ENCODE results near the gene TMEM260.
"Not testable (repeated sequence)": the region's sequence is repeated elsewhere in the genome, so short reads cannot be mapped to it uniquely, and the experiment has no call there.

Gene TMEM260

DNA sequence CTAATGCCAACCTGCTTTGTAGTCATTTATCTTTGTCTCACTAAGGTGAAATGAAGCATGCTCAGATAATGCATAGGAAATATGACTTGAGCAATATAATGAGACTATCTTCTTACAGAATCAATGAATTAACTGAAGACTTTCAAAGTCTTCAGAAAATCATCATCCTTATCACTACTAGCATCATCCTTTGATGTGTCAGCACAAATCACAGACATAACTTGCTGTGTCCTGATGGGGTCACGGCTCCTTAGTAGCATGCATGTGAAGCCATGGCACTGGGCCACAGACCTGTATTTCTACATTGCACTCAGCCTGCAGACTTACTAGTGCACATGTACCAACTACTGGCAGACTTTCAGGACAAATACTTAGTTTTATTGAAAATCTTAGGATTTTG, 18.9 kb downstream of the TMEM260 start:
- Histone ChIP-seq H3K9ac (ENCODE audit: low read length) (no peak overlapping the region), H3K4ac (ENCODE audit: low read depth, low read length) (no peak overlapping the region)

DNA sequence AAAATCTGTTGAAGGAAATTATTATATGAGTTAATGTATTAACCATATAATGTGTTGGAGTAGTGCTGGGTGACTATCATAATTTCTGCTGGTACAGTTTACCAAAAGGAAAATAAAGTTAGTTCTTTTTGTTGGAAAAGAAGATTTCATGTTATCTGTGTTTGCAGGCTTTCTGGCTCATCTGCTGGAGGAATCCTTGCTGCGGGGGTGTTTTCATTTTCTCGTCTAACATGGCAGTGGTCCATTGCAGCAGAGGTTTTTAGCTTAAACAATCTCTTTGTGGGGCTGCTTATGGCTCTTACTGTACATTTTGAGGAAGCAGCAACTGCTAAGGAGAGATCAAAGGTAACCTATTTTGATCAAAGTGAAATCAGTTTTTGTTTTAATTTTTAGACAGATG, 24.1 kb downstream of the TMEM260 start:
- H3K9ac ChIP-seq (ENCODE audit: low read length): no peak overlapping the region
- H3K23ac ChIP-seq (ENCODE audit: low read length): no peak overlapping the region

More for the DNA sequence above, 18.9 kb downstream of the TMEM260 start:
- Histone ChIP-seq H2BK5ac (ENCODE audit: low read length) (no peak overlapping the region), H3K18ac (ENCODE audit: low read length) (no peak overlapping the region), H3K4me3 (ENCODE audit: low read length) (no peak overlapping the region), H3K23ac (ENCODE audit: low read length) (no peak overlapping the region), H4K8ac (ENCODE audit: low read depth, low read length) (no peak overlapping the region), H2BK120ac (ENCODE audit: low read depth, low read length) (no peak overlapping the region), H3K27me3 (ENCODE audit: insufficient read depth, low read length, poor library complexity) (no peaks in the 10 kb centered on the region), H2BK15ac (replicated peaks; ENCODE audit: low read depth) (no peak overlapping the region), H3K56ac (ENCODE audit: low read length) (no peak overlapping the region), H3K36me3 (ENCODE audit: control insufficient read depth, insufficient read depth, low read length) (no peaks in the 10 kb centered on the region), H3K4me2 (ENCODE audit: low read length) (no peak overlapping the region), H4K5ac (ENCODE audit: low read length) (no peak overlapping the region), H3K79me2 (ENCODE audit: control insufficient read depth, insufficient read depth, low read length) (no peaks in the 10 kb centered on the region), H3K79me1 (ENCODE audit: low read length) (no peaks in the 10 kb centered on the region), H2AK5ac (ENCODE audit: low read length) (no peak overlapping the region), H3K27ac (ENCODE audit: low read depth, low read length) (no peak overlapping the region), H3K4me1 (ENCODE audit: control insufficient read depth, low read depth, low read length) (no peaks in the 10 kb centered on the region)
- no peak for DNase-seq
- no CpG with 5 or more reads among the region's 1 CpG for WGBS (ENCODE audit: extremely low coverage, insufficient coverage, low lambda C conversion rate)

DNA sequence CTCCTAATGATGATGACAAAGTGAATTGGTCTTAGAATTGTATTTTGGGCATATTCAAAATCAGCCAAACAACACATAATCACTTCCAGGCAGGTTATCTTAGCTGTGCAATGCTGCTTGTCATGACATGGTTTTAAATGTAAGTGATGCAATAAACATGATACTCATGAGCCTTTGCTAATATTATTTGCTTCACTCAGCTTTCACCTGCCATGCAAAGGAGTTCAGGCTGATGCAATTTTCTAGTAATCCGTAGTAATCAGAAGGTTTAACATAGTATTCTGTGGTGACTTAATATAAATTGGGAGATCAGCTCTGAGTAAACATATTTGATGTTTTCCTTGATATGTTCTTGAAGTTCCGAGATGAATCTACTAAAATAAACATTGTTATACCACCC, 29.1 kb downstream of the TMEM260 start:
- Histone ChIP-seq H3K36me3 (ENCODE audit: control insufficient read depth, insufficient read depth, low read length) (no peaks in the 10 kb centered on the region), H3K23ac (ENCODE audit: low read length) (no peak overlapping the region), H3K56ac (ENCODE audit: low read length) (no peak overlapping the region), H4K5ac (ENCODE audit: low read length) (no peak overlapping the region), H3K27ac (ENCODE audit: low read depth, low read length) (no peak overlapping the region), H3K27me3 (ENCODE audit: insufficient read depth, low read length, poor library complexity) (no peaks in the 10 kb centered on the region), H3K9ac (ENCODE audit: low read length) (no peak overlapping the region), H3K79me2 (ENCODE audit: control insufficient read depth, insufficient read depth, low read length) (no peaks in the 10 kb centered on the region), H3K4me1 (ENCODE audit: control insufficient read depth, low read depth, low read length) (no peaks in the 10 kb centered on the region), H3K18ac (ENCODE audit: low read length) (no peak overlapping the region), H2BK5ac (ENCODE audit: low read length) (no peak overlapping the region), H3K4ac (ENCODE audit: low read depth, low read length) (no peak overlapping the region), H4K8ac (ENCODE audit: low read depth, low read length) (no peak overlapping the region), H2BK120ac (ENCODE audit: low read depth, low read length) (no peak overlapping the region), H2AK5ac (ENCODE audit: low read length) (no peak overlapping the region), H3K79me1 (ENCODE audit: low read length) (no peaks in the 10 kb centered on the region), H3K4me3 (ENCODE audit: low read length) (no peak overlapping the region), H2BK15ac (replicated peaks; ENCODE audit: low read depth) (no peak overlapping the region), H3K4me2 (ENCODE audit: low read length) (no peak overlapping the region)
- peak; percentile 27 for DNase-seq
- WGBS (ENCODE audit: extremely low coverage, insufficient coverage, low lambda C conversion rate): no CpG with 5 or more reads among the region's 2 CpGs

More for the DNA sequence above, 24.1 kb downstream of the TMEM260 start:
- H3K27me3 ChIP-seq (ENCODE audit: insufficient read depth, low read length, poor library complexity): no peaks in the 10 kb centered on the region
- no peak overlapping the region for H3K18ac ChIP-seq (ENCODE audit: low read length)
- H3K79me2 ChIP-seq (ENCODE audit: control insufficient read depth, insufficient read depth, low read length): no peaks in the 10 kb centered on the region
- no peak overlapping the region for H4K5ac ChIP-seq (ENCODE audit: low read length)
- H4K8ac ChIP-seq (ENCODE audit: low read depth, low read length): no peak overlapping the region
- no peak overlapping the region for H3K4ac ChIP-seq (ENCODE audit: low read depth, low read length)
- no peak overlapping the region for H2AK5ac ChIP-seq (ENCODE audit: low read length)
- no peaks in the 10 kb centered on the region for H3K36me3 ChIP-seq (ENCODE audit: control insufficient read depth, insufficient read depth, low read length)
- no peak overlapping the region for H3K4me2 ChIP-seq (ENCODE audit: low read length)
- H2BK120ac ChIP-seq (ENCODE audit: low read depth, low read length): no peak overlapping the region
- no peak overlapping the region for H3K56ac ChIP-seq (ENCODE audit: low read length)
- H2BK5ac ChIP-seq (ENCODE audit: low read length): no peak overlapping the region
- no peak overlapping the region for H3K27ac ChIP-seq (ENCODE audit: low read depth, low read length)
- no peak for DNase-seq
- no peaks in the 10 kb centered on the region for H3K79me1 ChIP-seq (ENCODE audit: low read length)
- WGBS (ENCODE audit: extremely low coverage, insufficient coverage, low lambda C conversion rate): no CpG with 5 or more reads among the region's 2 CpGs
- no peak overlapping the region for H2BK15ac ChIP-seq (replicated peaks; ENCODE audit: low read depth)
- no peak overlapping the region for H3K4me3 ChIP-seq (ENCODE audit: low read length)
- H3K4me1 ChIP-seq (ENCODE audit: control insufficient read depth, low read depth, low read length): no peaks in the 10 kb centered on the region

DNA sequence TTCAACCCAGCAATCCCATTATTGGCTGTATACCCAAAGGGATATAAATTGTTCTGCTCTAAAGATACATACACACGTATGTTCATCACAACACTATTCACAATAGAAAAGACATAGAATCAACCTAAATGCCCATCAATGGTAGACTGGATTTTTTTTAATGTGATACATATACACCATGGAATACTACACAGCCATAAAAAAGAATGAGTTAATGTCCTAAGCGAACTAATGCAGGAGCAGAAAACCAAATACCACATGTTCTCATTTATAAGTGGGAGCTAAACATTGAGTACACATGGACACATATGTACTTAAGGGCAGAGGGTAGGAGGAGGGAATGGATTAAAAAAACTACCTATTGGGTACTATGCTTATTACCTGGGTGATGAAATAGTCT, 32.1 kb downstream of the TMEM260 start:
- not testable (repeated sequence) for H3K79me1 ChIP-seq (ENCODE audit: low read length); H3K4ac ChIP-seq (ENCODE audit: low read depth, low read length); H3K27ac ChIP-seq (ENCODE audit: low read depth, low read length); DNase-seq; H3K23ac ChIP-seq (ENCODE audit: low read length); H2BK15ac ChIP-seq (replicated peaks; ENCODE audit: low read depth); H3K79me2 ChIP-seq (ENCODE audit: control insufficient read depth, insufficient read depth, low read length); H2AK5ac ChIP-seq (ENCODE audit: low read length); H3K18ac ChIP-seq (ENCODE audit: low read length); H2BK5ac ChIP-seq (ENCODE audit: low read length); H3K36me3 ChIP-seq (ENCODE audit: control insufficient read depth, insufficient read depth, low read length); H3K4me1 ChIP-seq (ENCODE audit: control insufficient read depth, low read depth, low read length); H3K9ac ChIP-seq (ENCODE audit: low read length); H2BK120ac ChIP-seq (ENCODE audit: low read depth, low read length); H4K5ac ChIP-seq (ENCODE audit: low read length); H3K4me3 ChIP-seq (ENCODE audit: low read length); H3K56ac ChIP-seq (ENCODE audit: low read length); H4K8ac ChIP-seq (ENCODE audit: low read depth, low read length); H3K27me3 ChIP-seq (ENCODE audit: insufficient read depth, low read length, poor library complexity); H3K4me2 ChIP-seq (ENCODE audit: low read length)
- no CpG with 5 or more reads among the region's 2 CpGs for WGBS (ENCODE audit: extremely low coverage, insufficient coverage, low lambda C conversion rate)

DNA sequence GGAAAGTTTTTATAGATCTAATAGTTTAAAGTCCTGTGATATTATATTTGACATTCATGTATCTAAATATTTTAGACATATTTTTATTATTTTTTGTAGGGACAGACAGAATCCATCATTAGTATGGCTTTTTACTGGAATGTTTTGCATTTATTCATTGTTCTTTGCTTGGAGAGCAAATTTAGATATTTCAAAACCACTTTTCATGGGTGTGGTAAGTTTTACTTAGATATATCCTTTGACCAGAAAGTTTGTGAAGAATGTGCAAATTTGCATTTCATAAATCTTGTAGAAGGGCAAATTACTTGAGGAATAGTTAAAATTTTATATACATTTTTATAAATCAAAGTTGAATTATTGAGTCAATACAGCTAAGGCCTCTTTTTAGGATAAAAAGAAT, 37.5 kb downstream of the TMEM260 start:
- no peak overlapping the region for H4K8ac ChIP-seq (ENCODE audit: low read depth, low read length)

DNA sequence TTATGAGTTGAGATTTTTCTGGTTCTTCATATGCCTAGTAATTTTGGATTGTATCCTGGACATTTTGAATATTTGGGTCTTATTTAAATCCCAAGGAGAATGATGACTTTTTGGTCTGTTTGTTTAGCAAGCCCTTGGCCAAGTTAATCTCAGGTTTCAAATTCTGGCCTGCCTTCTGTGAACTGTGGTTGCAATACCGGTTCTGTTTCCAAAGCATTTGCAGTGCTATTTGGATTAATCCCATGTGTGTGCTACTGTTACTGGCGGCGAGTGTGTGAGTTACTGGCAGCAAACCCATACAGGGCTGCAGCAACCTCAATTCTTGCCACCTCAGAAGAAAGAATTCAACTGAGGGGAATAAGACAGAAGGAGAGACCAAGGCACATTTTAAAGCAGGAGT, 51.1 kb downstream of the TMEM260 start:
- Histone ChIP-seq H3K18ac (ENCODE audit: low read length) (no peak overlapping the region), H2BK15ac (replicated peaks; ENCODE audit: low read depth) (no peak overlapping the region), H3K79me2 (ENCODE audit: control insufficient read depth, insufficient read depth, low read length) (no peaks in the 10 kb centered on the region), H3K36me3 (ENCODE audit: control insufficient read depth, insufficient read depth, low read length) (no peaks in the 10 kb centered on the region), H3K9ac (ENCODE audit: low read length) (no peak overlapping the region), H3K56ac (ENCODE audit: low read length) (no peak overlapping the region), H3K4me1 (ENCODE audit: control insufficient read depth, low read depth, low read length) (no peaks in the 10 kb centered on the region), H2BK120ac (ENCODE audit: low read depth, low read length) (no peak overlapping the region), H4K8ac (ENCODE audit: low read depth, low read length) (no peak overlapping the region), H3K23ac (ENCODE audit: low read length) (no peak overlapping the region), H3K4me2 (ENCODE audit: low read length) (no peak overlapping the region), H2AK5ac (ENCODE audit: low read length) (no peak overlapping the region), H3K4me3 (ENCODE audit: low read length) (no peak overlapping the region), H3K27me3 (ENCODE audit: insufficient read depth, low read length, poor library complexity) (no peaks in the 10 kb centered on the region), H3K27ac (ENCODE audit: low read depth, low read length) (no peak overlapping the region), H2BK5ac (ENCODE audit: low read length) (no peak overlapping the region), H3K79me1 (ENCODE audit: low read length) (no peaks in the 10 kb centered on the region), H3K4ac (ENCODE audit: low read depth, low read length) (no peak overlapping the region), H4K5ac (ENCODE audit: low read length) (no peak overlapping the region)
- no peak for DNase-seq
- WGBS (ENCODE audit: extremely low coverage, insufficient coverage, low lambda C conversion rate): no CpG with 5 or more reads among the region's 3 CpGs

More for the DNA sequence above, 37.5 kb downstream of the TMEM260 start:
- no peaks in the 10 kb centered on the region for H3K4me1 ChIP-seq (ENCODE audit: control insufficient read depth, low read depth, low read length)
- H3K79me2 ChIP-seq (ENCODE audit: control insufficient read depth, insufficient read depth, low read length): no peaks in the 10 kb centered on the region
- H3K4me2 ChIP-seq (ENCODE audit: low read length): no peak overlapping the region
- no peak overlapping the region for H4K5ac ChIP-seq (ENCODE audit: low read length)
- no peak overlapping the region for H3K4ac ChIP-seq (ENCODE audit: low read depth, low read length)
- H3K4me3 ChIP-seq (ENCODE audit: low read length): no peak overlapping the region
- DNase-seq: no peak
- H3K27ac ChIP-seq (ENCODE audit: low read depth, low read length): no peak overlapping the region
- no peak overlapping the region for H2AK5ac ChIP-seq (ENCODE audit: low read length)
- H2BK120ac ChIP-seq (ENCODE audit: low read depth, low read length): no peak overlapping the region
- H3K36me3 ChIP-seq (ENCODE audit: control insufficient read depth, insufficient read depth, low read length): no peaks in the 10 kb centered on the region
- H3K23ac ChIP-seq (ENCODE audit: low read length): no peak overlapping the region
- no peak overlapping the region for H3K18ac ChIP-seq (ENCODE audit: low read length)
- H3K9ac ChIP-seq (ENCODE audit: low read length): no peak overlapping the region
- H3K79me1 ChIP-seq (ENCODE audit: low read length): no peaks in the 10 kb centered on the region
- no peak overlapping the region for H2BK5ac ChIP-seq (ENCODE audit: low read length)
- no peaks in the 10 kb centered on the region for H3K27me3 ChIP-seq (ENCODE audit: insufficient read depth, low read length, poor library complexity)
- no peak overlapping the region for H3K56ac ChIP-seq (ENCODE audit: low read length)
- H2BK15ac ChIP-seq (replicated peaks; ENCODE audit: low read depth): no peak overlapping the region

Data from mesendoderm (in vitro differentiated cells).